HT1080 (cell line): ENCODE data around the gene AKR1A1. TPM values are rescaled to one million over a fixed set of nuclear protein-coding genes. Genes with fewer than 3 reads are reported as not detected.

Experiments
- DNase-seq: peaks from one replicate; pipeline ENCODE4 v3.0.0-alpha.2; 2015; ENCODE audit warnings: low read depth
- small RNA-seq: library from RNA; depleted of rRNA; stranded (forward); fragments of <200 nt; gene quantifications from one replicate; pipeline ENCODE3, GENCODE V24; 2014
- total RNA-seq: library from RNA; depleted of rRNA; stranded (reverse); fragments of >200 nt; shearing (Covaris generic); gene quantifications from 2 replicates; pipeline ENCODE4 v1.2.3, GENCODE V29; 2014; rRNA removed

The AKR1A1 gene
- total RNA-seq, 1 experiment from 2014 or later: 106 TPM

GRCh38 chr1:45612941-45613579 is 62.4 kb downstream of the AKR1A1 start:
- DNase-seq: no peak

- no peak for DNase-seq
Measured at GRCh38 chr1:45615885-45616284, 65.3 kb downstream of the AKR1A1 start.

- DNase-seq: peak; percentile 82
Measured at GRCh38 chr1:45617618-45618017, 67.0 kb downstream of the AKR1A1 start.

- DNase-seq: no peak
Measured at GRCh38 chr1:45619149-45619921, 68.7 kb downstream of the AKR1A1 start.

Small RNA genes lying within 50 kb of the gene (small RNA-seq; reads per million reads assigned to genes)
- not detected for gene AL355480.1
- gene AL355480.2: not detected
- gene AL355480.3: not detected
- not detected for gene AL355480.4

Other genes starting within 250 kb of the AKR1A1 start
- not detected in 2 replicates for gene HPDL, start 223.9 kb upstream of the AKR1A1 start, total RNA-seq
- gene TOE1, start 210.7 kb upstream of the AKR1A1 start, total RNA-seq: 29.1 and 37.6 TPM in 2 replicates
- 30.8 and 33.4 TPM in 2 replicates for gene MUTYH, start 210.4 kb upstream of the AKR1A1 start, total RNA-seq
- gene TESK2, start 59.7 kb upstream of the AKR1A1 start, total RNA-seq: 0.71 and 0.73 TPM in 2 replicates
- 1.4 and 2.3 TPM in 2 replicates for gene CCDC163, start 50.8 kb upstream of the AKR1A1 start, total RNA-seq
- gene MMACHC, start 50.5 kb upstream of the AKR1A1 start, total RNA-seq: 8.5 and 20.0 TPM in 2 replicates
- 997 and 1,092 TPM in 2 replicates for gene PRDX1, start 28.9 kb upstream of the AKR1A1 start, total RNA-seq
- gene NASP, start 33.2 kb downstream of the AKR1A1 start, total RNA-seq: 129 and 138 TPM in 2 replicates
- 0.56 and 0.94 TPM in 2 replicates for gene CCDC17, start 73.2 kb downstream of the AKR1A1 start, total RNA-seq
- 92.7 and 99.6 TPM in 2 replicates for gene GPBP1L1, start 135.7 kb downstream of the AKR1A1 start, total RNA-seq
- 47.5 and 66.8 TPM in 2 replicates for gene TMEM69, start 137.4 kb downstream of the AKR1A1 start, total RNA-seq
- gene IPP, start 199.8 kb downstream of the AKR1A1 start, total RNA-seq: 4.8 and 6.3 TPM in 2 replicates